Ovary (tissue), 3 donors: ENCODE measurements around the gene FUT4.

Experiments
- CTCF ChIP-seq, 3 donors: fragments of 450-650 bp in 2 of 3; fragments of 200-600 bp in 1 of 3; IDR thresholded peaks; one replicate each; pipeline versions ENCODE4 v1.5.1 to v1.8.0; 2016 to 2022; ENCODE audit warnings: antibody characterized with exemption in 3 of 3, mild to moderate bottlenecking in 1 of 3
- POLR2A ChIP-seq: fragments of 450-650 bp; IDR thresholded peaks from one replicate; pipeline ENCODE4 v1.6.1; 2017; ENCODE audit warnings: antibody characterized with exemption, mild to moderate bottlenecking, moderate library complexity
- donor health status: DM: no; HTN: no; CAD: no.

GRCh38 chr11:94557421-94557820, 13.7 kb downstream of the FUT4 start:
- TF ChIP-seq CTCF (IDR thresholded peaks at IDR 0.05), result no peak
- no peak for TF ChIP-seq POLR2A
